K562 (cell line): ENCODE results near the gene FMNL1. TPM values are rescaled to one million over a fixed set of nuclear protein-coding genes. Genes with fewer than 3 reads are reported as not detected.

Experiments used
- CAMTA2 ChIP-seq: fragments of 250-450 bp; sonication (Bioruptor Pico); conservative IDR thresholded peaks from 2 replicates; pipeline ENCODE4 v1.5.1; 2022
- CC2D1A ChIP-seq: fragments of 450-650 bp; IDR thresholded peaks from 2 replicates; pipeline ENCODE4 v1.6.1; 2017; ENCODE audit warnings: mild to moderate bottlenecking
- FOXJ2 ChIP-seq: fragments of 200-800 bp; sonication (Bioruptor generic); IDR thresholded peaks from 2 replicates; pipeline ENCODE4 v1.6.1; 2016; ENCODE audit warnings: missing genetic modification characterization, missing compliant biosample characterization
- GABPB2 ChIP-seq: fragments of 250-450 bp; sonication (Bioruptor Pico); conservative IDR thresholded peaks from 2 replicates; pipeline ENCODE4 v1.5.1; 2021; ENCODE audit warnings: mild to moderate bottlenecking
- GTF2F1 ChIP-seq: IDR thresholded peaks from 2 replicates; pipeline ENCODE4 v1.6.1; 2011; ENCODE audit warnings: low read depth, low read length, improper control_type of control experiment
- HMG20A ChIP-seq: fragments of 450-650 bp; formaldehyde crosslinking; conservative IDR thresholded peaks from 2 replicates; pipeline ENCODE4 v1.4.0; 2020; ENCODE audit warnings: mild to moderate bottlenecking, mixed read lengths
- HMGXB4 ChIP-seq: sonication (generic); formaldehyde crosslinking; IDR thresholded peaks from 2 replicates; pipeline ENCODE4 v1.8.1; 2023; ENCODE audit warnings: mild to moderate bottlenecking, missing genetic modification reagents
- MCM2 ChIP-seq: fragments of 450-650 bp; IDR thresholded peaks from 2 replicates; pipeline ENCODE4 v1.6.1; 2017; ENCODE audit warnings: low read depth, mild to moderate bottlenecking
- MTA1 ChIP-seq: fragments of 450-650 bp; IDR thresholded peaks from 2 replicates; pipeline ENCODE4 v1.6.1; 2017; ENCODE audit warnings: borderline replicate concordance
- NCOA4 ChIP-seq: fragments of 450-650 bp; IDR thresholded peaks from 2 replicates; pipeline ENCODE4 v1.6.1; 2018; ENCODE audit warnings: mild to moderate bottlenecking; ENCODE audit not compliant: partially characterized antibody
- PHF20 ChIP-seq: fragments of 450-650 bp; IDR thresholded peaks from 2 replicates; pipeline ENCODE4 v1.6.1; 2018; ENCODE audit not compliant: partially characterized antibody
- TCF3 ChIP-seq: sonication (generic); formaldehyde crosslinking; IDR thresholded peaks from 2 replicates; pipeline ENCODE4 v1.4.0; 2020; ENCODE audit warnings: mild to moderate bottlenecking, missing genetic modification reagents
- YY1 ChIP-seq, 3 experiments: IDR thresholded peaks; 2 replicates each; pipeline ENCODE4 v1.6.1; 2011; ENCODE audit warnings: low read length in 2 of 3, mild to moderate bottlenecking in 2 of 3, moderate library complexity in 2 of 3, borderline replicate concordance in 1 of 3, control low read depth in 1 of 3, low read depth in 1 of 3; ENCODE audit not compliant: insufficient read depth in 3 of 3, insufficient replicate concordance in 2 of 3, control insufficient read depth in 1 of 3, insufficient read length in 1 of 3; ENCODE audit errors: extremely low read depth in 1 of 3
- ZBTB2 ChIP-seq: fragments of 450-650 bp; IDR thresholded peaks from 2 replicates; pipeline ENCODE4 v1.6.1; 2016; ENCODE audit warnings: antibody characterized with exemption
- ZNF197 ChIP-seq: fragments of 200-800 bp; sonication (Bioruptor generic); IDR thresholded peaks from 2 replicates; pipeline ENCODE4 v1.6.1; 2016; ENCODE audit warnings: low read depth, missing genetic modification characterization, missing compliant biosample characterization
- ZNF24 ChIP-seq: fragments of 450-650 bp; IDR thresholded peaks from 2 replicates; pipeline ENCODE4 v1.6.1; 2016
- ZNF655 ChIP-seq: fragments of 250-450 bp; sonication (Bioruptor Pico); IDR thresholded peaks from 2 replicates; pipeline ENCODE4 v1.5.0; 2021
- polyA plus RNA-seq, 8 experiments: library from polyadenylated mRNA; depleted of rRNA in 4 of 8; stranded (reverse) in 5 of 8; unstranded in 3 of 8; fragments of >200 nt; fragmentation: Nextera tagmentation in 2 of 8; fragmentation: Illumina TruSeq in 1 of 8; extraction: Ambion mirVana in 2 of 8; extraction: Trizol in 1 of 8; gene quantifications; 2 replicates each; pipeline versions ENCODE4 v1.2.1 to v1.2.3, GENCODE V29; 2011 to 2014; ENCODE audit warnings: inconsistent platforms in 1 of 8, missing spikeins in 1 of 8
- total RNA-seq, 7 experiments: library from RNA; depleted of rRNA in 6 of 7; stranded (reverse); fragments of >200 nt in 6 of 7; fragmentation: Illumina TruSeq in 2 of 7; extraction: Trizol in 2 of 7; gene quantifications; 2 replicates each; pipeline versions ENCODE4 v1.2.1 to v1.2.3, GENCODE V29; 2011 to 2021; ENCODE audit warnings: low replicate concordance in 1 of 7
- TF ChIP-seq, protein P1 (sequence below): IDR thresholded peaks from 2 replicates; pipeline ENCODE4 v1.6.1; 2011; ENCODE audit warnings: borderline replicate concordance, low read depth, mild to moderate bottlenecking, moderate library complexity, low read length; ENCODE audit not compliant: insufficient read depth, poor library complexity, severe bottlenecking
- TF ChIP-seq, protein P2 (sequence below): fragments of 200-800 bp; sonication (Bioruptor generic); IDR thresholded peaks from 2 replicates; pipeline ENCODE4 v1.6.1; 2017; ENCODE audit warnings: missing genetic modification characterization, missing compliant biosample characterization

FMNL1 gene
- total and polyA plus RNA-seq, 9 of the 15 experiments (the other 6 are each of a cell fraction or from before 2014, with no cell fraction given), result 0.70 to 36.6 (median 7.7) TPM

DNA sequence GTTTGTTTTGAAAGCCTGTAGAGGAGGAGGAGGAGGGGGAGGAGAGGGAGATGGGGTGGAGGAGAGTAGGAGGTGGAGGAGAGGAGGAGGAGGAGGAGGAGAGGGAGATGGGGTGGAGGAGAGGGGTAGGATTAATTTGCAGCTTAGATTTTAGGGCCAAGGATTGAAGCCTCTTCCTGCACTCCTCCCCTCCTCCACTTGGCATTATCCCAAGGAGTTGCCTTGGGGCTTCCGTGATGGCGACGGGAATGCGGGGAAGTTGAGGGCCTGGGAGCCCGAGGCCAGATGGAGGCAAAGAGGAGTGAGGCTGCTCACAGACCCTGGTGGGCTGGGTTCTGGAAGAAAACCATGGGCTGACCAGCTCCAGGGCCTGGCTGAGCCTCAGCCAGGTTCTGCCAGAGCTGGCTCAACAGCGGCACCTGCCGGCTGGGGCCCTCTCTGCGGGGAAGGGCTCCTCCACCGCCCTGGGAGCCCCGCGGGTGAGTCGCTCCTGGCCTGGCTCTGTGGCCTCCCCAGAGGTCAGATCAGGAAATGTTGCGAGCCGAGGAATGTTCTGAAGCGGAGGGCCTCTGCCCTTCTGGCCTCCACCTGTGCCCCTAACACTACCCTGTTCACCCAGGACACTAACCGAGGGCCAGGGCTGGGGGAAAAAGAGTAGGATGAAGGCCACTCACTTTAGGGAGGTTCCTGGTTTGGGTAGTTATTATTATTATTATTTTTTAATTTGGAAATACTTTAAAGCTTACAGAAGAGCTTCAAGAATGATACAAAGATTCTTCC lies 23.9 kb upstream of the FMNL1 start (continued):
- TF ChIP-seq ZNF655 (no peak), GTF2F1 (0 out of 2 replicates have a peak, but pooled peaks have one; percentile 22), TCF3 (CRISPR knock-in tag) (0 out of 2 replicates have a peak, but pooled peaks have one; percentile 27), MCM2 (no peak), GABPB2 (CRISPR knock-in tag) (no peak), MTA1 (peak; percentile 54; the same call in 1 of the 2 replicates), ZBTB2 (no peak), NCOA4 (no peak), ZNF197 (no peak), HMGXB4 (CRISPR knock-in tag) (peak; percentile 39; the same call in 1 of the 2 replicates), ZNF24 (no peak; the same call in 1 of the 2 replicates), CC2D1A (peak; percentile 89; the same call in 1 of the 2 replicates), CAMTA2 (CRISPR knock-in tag) (no peak), YY1 (IDR thresholded peaks at IDR 0.05; ENCODE audit: borderline replicate concordance in 1 of 3, control insufficient read depth in 1 of 3, extremely low read depth in 1 of 3, insufficient read depth in 3 of 3, insufficient read length in 1 of 3, insufficient replicate concordance in 2 of 3, low read depth in 1 of 3, low read length in 2 of 3) (peak in 1 of 3 experiments; percentile 66), HMG20A (CRISPR knock-in tag) (no peak), PHF20 (no peak), FOXJ2 (tag) (peak; percentile 26; the same call in 1 of the 2 replicates)
- TF ChIP-seq, protein P1, sequence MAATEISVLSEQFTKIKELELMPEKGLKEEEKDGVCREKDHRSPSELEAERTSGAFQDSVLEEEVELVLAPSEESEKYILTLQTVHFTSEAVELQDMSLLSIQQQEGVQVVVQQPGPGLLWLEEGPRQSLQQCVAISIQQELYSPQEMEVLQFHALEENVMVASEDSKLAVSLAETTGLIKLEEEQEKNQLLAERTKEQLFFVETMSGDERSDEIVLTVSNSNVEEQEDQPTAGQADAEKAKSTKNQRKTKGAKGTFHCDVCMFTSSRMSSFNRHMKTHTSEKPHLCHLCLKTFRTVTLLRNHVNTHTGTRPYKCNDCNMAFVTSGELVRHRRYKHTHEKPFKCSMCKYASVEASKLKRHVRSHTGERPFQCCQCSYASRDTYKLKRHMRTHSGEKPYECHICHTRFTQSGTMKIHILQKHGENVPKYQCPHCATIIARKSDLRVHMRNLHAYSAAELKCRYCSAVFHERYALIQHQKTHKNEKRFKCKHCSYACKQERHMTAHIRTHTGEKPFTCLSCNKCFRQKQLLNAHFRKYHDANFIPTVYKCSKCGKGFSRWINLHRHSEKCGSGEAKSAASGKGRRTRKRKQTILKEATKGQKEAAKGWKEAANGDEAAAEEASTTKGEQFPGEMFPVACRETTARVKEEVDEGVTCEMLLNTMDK, result peak; percentile 8
- TF ChIP-seq, protein P2, sequence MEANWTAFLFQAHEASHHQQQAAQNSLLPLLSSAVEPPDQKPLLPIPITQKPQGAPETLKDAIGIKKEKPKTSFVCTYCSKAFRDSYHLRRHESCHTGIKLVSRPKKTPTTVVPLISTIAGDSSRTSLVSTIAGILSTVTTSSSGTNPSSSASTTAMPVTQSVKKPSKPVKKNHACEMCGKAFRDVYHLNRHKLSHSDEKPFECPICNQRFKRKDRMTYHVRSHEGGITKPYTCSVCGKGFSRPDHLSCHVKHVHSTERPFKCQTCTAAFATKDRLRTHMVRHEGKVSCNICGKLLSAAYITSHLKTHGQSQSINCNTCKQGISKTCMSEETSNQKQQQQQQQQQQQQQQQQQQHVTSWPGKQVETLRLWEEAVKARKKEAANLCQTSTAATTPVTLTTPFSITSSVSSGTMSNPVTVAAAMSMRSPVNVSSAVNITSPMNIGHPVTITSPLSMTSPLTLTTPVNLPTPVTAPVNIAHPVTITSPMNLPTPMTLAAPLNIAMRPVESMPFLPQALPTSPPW (CRISPR knock-in tag), result peak; percentile 62
